Lower leg skin (tissue), 4 donors: Measurements from ENCODE around the gene EMC10. TPM values are rescaled to one million over a fixed set of nuclear protein-coding genes. Genes with fewer than 3 reads are reported as not detected.

Experiments used
- DNase-seq, 2 donors: peaks; one replicate each; pipeline ENCODE4 v3.0.0-alpha.2; 2019; ENCODE audit warnings: low spot score in 2 of 2
- H3K4me3 ChIP-seq: fragments of 200-600 bp; sonication (generic); 2 replicates; pipeline ENCODE4 v1.5.1; 2017; ENCODE audit warnings: mild to moderate bottlenecking, low read depth; ENCODE audit not compliant: poor library complexity, severe bottlenecking
- CTCF ChIP-seq, 3 donors: fragments of 450-650 bp; IDR thresholded peaks; one replicate each; pipeline ENCODE4 v1.5.1; 2016; ENCODE audit warnings: antibody characterized with exemption in 3 of 3, mild to moderate bottlenecking in 3 of 3, moderate library complexity in 2 of 3
- POLR2A ChIP-seq, 2 donors: fragments of 450-650 bp; IDR thresholded peaks; one replicate each; pipeline ENCODE4 v1.6.1; 2016 to 2017; ENCODE audit warnings: antibody characterized with exemption in 2 of 2, mild to moderate bottlenecking in 1 of 2, moderate library complexity in 1 of 2
- WGBS, 2 donors: methylation state at CpG; one replicate each; pipeline ENCODE4 v1.1.5; 2018; 5-methylcytosine and 5-hydroxymethylcytosine counted together
- intact Hi-C: fragments of 100-400 bp; cut with DNase I; formaldehyde crosslinking; loops from one replicate; pipeline ENCODE4 v1.15.0; 2023; ENCODE audit warnings: low total_unique reads
- total RNA-seq, 4 donors: library from RNA; depleted of rRNA; stranded (reverse); fragments of >200 nt; gene quantifications; one replicate each; pipeline ENCODE4 v1.1.0, GENCODE V29; 2016

Gene EMC10
- total RNA-seq, 4 donors from 2014 or later: 35.1 to 93.5 (median 67.5) TPM

GRCh38 chr19:50460161-50460765 is 16.0 kb upstream of the EMC10 start:
- intact Hi-C loops: loop anchor here (5.0 kb wide), 1 partner anchor 93 kb away; the partner anchor contains the start of gene NAPSA
- WGBS, 2 donors: 21 to 28% methylated on average over 13 of the region's 13 CpGs
- H3K4me3 ChIP-seq: no peak overlapping the region
- TF ChIP-seq POLR2A (IDR thresholded peaks at IDR 0.05) (no peak), CTCF (IDR thresholded peaks at IDR 0.05) (no peak)
- DNase-seq: no peak

GRCh38 chr19:50461066-50461875 is 15.0 kb upstream of the EMC10 start:
- no peak overlapping the region for H3K4me3 ChIP-seq
- WGBS, 2 donors: 33 to 36% methylated on average over 28 of the region's 28 CpGs
- DNase-seq: peak; percentile 33 to 90
- intact Hi-C loops: loop anchor here (5.0 kb wide), 1 partner anchor 94 kb away; the partner anchor contains the start of gene NAPSA
- TF ChIP-seq CTCF (IDR thresholded peaks at IDR 0.05): no peak
- TF ChIP-seq POLR2A (IDR thresholded peaks at IDR 0.05): no peak

GRCh38 chr19:50462970-50463369 is 13.3 kb upstream of the EMC10 start:
- no peak overlapping the region for H3K4me3 ChIP-seq
- DNase-seq: no peak
- intact Hi-C loops: loop anchor here (5.0 kb wide), 1 partner anchor 96 kb away; the partner anchor contains the start of gene NAPSA
- TF ChIP-seq POLR2A (IDR thresholded peaks at IDR 0.05): no peak
- no peak for TF ChIP-seq CTCF (IDR thresholded peaks at IDR 0.05)
- 76% methylated on average over 7 of the region's 7 CpGs for WGBS, 2 donors

GRCh38 chr19:50464348-50464747 is 12.0 kb upstream of the EMC10 start:
- WGBS, 2 donors: 83 to 87% methylated on average over 19 of the region's 19 CpGs
- H3K4me3 ChIP-seq: no peak overlapping the region
- intact Hi-C loops: loop anchor here (5.0 kb wide), 1 partner anchor 97 kb away; the partner anchor contains the start of gene NAPSA
- no peak for DNase-seq
- no peak for TF ChIP-seq POLR2A (IDR thresholded peaks at IDR 0.05)
- TF ChIP-seq CTCF (IDR thresholded peaks at IDR 0.05): no peak

GRCh38 chr19:50465000-50465399 is 11.3 kb upstream of the EMC10 start:
- no peak for TF ChIP-seq POLR2A (IDR thresholded peaks at IDR 0.05)
- TF ChIP-seq CTCF (IDR thresholded peaks at IDR 0.05): no peak
- DNase-seq: no peak
- intact Hi-C loops: loop anchor here (5.0 kb wide), 1 partner anchor 98 kb away; the partner anchor contains the start of gene NAPSA
- WGBS, 2 donors: 85 to 91% methylated on average over 13 of the region's 13 CpGs
- no peak overlapping the region for H3K4me3 ChIP-seq
